Erythroblast (primary cell): ENCODE results near the gene CREG2.

Source experiments
- GATA1 ChIP-seq: IDR thresholded peaks from 2 replicates; pipeline ENCODE4 v1.6.1; 2011; ENCODE audit warnings: low read depth, mild to moderate bottlenecking, control low read depth, low read length, moderate library complexity
- POLR2A ChIP-seq: IDR thresholded peaks from 2 replicates; pipeline ENCODE4 v1.6.1; 2011; ENCODE audit warnings: mild to moderate bottlenecking, low read length

DNA sequence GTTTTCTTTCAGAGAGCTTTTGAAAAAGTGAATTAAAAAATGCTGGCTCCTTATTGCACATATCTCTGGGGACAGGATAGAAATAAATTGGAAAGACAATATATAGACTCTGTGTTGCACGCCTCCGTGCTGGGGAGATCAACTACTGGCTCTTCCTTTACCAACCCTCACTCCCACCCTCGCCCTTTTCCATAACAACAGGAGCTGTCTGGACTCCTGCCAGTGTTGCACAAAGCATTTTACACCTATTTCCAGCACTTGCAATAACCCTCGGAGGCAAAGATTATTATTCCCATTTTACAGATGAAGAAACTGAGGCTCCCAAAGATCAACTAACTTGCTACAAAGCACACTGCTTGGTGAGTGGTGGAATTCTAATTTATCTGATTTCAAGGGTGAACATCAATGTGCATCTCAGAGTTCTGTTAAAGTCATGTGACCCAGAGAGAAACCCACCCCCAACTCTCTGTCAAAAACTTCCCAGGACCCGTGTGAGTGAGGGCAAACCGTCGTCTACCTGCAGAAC, 4.2 kb downstream of the CREG2 start:
- TF ChIP-seq POLR2A (no peak), GATA1 (no peak)
